HG03175 (cell line): Measurements from ENCODE around the gene DBN1.

Source experiments
- ATAC-seq: cut with Tn5 transposase; IDR thresholded peaks from one replicate; pipeline ENCODE4 v1.9.1; 2021; ENCODE audit warnings: mild to moderate bottlenecking, moderate library complexity; ENCODE audit not compliant: unreplicated experiment

DBN1 gene

GRCh38 chr5:177475563-177476427 is 2.4 kb upstream of the DBN1 start:
- no peak for ATAC-seq

- ATAC-seq = no peak
Observed at GRCh38 chr5:177474846-177475562, 1.6 kb upstream of the DBN1 start.

GRCh38 chr5:177474002-177474476 is 605 bp upstream of the DBN1 start:
- no peak for ATAC-seq

GRCh38 chr5:177472460-177473442 is 683 bp downstream of the DBN1 start:
- ATAC-seq = peak; percentile 49

GRCh38 chr5:177471610-177472356 is 1.7 kb downstream of the DBN1 start:
- ATAC-seq = no peak

GRCh38 chr5:177470759-177471536 is 2.5 kb downstream of the DBN1 start:
- ATAC-seq = no peak

- ATAC-seq = no peak
Observed at GRCh38 chr5:177469750-177470525, 3.5 kb downstream of the DBN1 start.

- no peak for ATAC-seq
Observed at GRCh38 chr5:177468685-177469628, 4.5 kb downstream of the DBN1 start.

- no peak for ATAC-seq
Observed at GRCh38 chr5:177468329-177468684, 5.1 kb downstream of the DBN1 start.

GRCh38 chr5:177467436-177467835 is 6.0 kb downstream of the DBN1 start:
- ATAC-seq = no peak

- no peak for ATAC-seq
Observed at GRCh38 chr5:177466861-177467260, 6.6 kb downstream of the DBN1 start.

GRCh38 chr5:177465044-177465443 is 8.4 kb downstream of the DBN1 start:
- ATAC-seq = no peak

- ATAC-seq = no peak
Observed at GRCh38 chr5:177462021-177462670, 11.3 kb downstream of the DBN1 start.

GRCh38 chr5:177459819-177460628 is 13.4 kb downstream of the DBN1 start:
- ATAC-seq = no peak

GRCh38 chr5:177459357-177459756 is 14.1 kb downstream of the DBN1 start:
- no peak for ATAC-seq

- ATAC-seq = no peak
Observed at GRCh38 chr5:177458912-177459350, 14.5 kb downstream of the DBN1 start.
